Measurements from ENCODE around the gene AHDC1. TPM values are rescaled to one million over a fixed set of nuclear protein-coding genes. Genes with fewer than 3 reads are reported as not detected.

AHDC1 gene
- total and polyA plus RNA-seq, 2 donors (not counting 3 experiments of a cell fraction or from before 2014, with no cell fraction given), result 7.0 to 32.1 TPM

DNA sequence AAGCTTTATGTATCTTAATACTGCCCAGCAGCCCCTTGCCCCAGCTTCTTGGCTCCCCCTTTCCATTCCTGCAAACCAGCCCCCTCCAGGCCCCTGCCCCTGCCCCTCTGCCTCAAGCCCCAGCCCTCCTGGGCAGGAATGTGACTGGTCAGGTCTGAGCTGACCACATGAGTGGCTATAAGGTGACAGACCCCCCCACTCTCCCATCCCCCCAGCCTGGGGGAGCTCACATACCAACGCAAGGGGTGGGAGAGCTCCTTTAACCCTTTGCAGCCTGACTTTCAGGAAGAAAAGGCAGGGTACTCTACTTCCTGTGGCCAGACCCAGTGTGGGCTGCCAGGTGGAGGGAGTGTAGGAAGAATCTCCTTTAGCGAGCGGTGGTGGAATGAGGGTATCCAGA, 33.2 kb downstream of the AHDC1 start:
- CTCF ChIA-PET, result interaction anchor here (0.6 to 9.1 kb wide), 4 partner anchors 12 to 36 kb away, joined by 4 to 112 read pairs (median 21); no protein-coding TSS in a partner anchor
- peaks cover 13% of the 10 kb centered on the region for H3K4me1 ChIP-seq (ENCODE audit: control insufficient read depth, extremely low read depth, insufficient read depth, low read length)

More for the DNA sequence above, 33.2 kb downstream of the AHDC1 start:
- intact Hi-C loops (cut with micrococcal nuclease), result no loop called here
- POLR2A ChIA-PET, result interaction anchor here (1.9 kb wide), 1 partner anchor 14 kb away, joined by 4 read pairs; no protein-coding TSS in a partner anchor
- dilution Hi-C loops (cut with MboI; ENCODE audit: extremely low pct_ligation_motif_present, low sequenced_read_pairs), result no loop called here
- no peaks in the 10 kb centered on the region for H4K20me1 ChIP-seq (replicated peaks; ENCODE audit: control insufficient read depth, extremely low read depth, insufficient read depth, low read length)
- peaks cover 5% of the 10 kb centered on the region for H3K79me2 ChIP-seq (ENCODE audit: control insufficient read depth, insufficient read depth, low read length)
- H3K4me2 ChIP-seq (ENCODE audit: insufficient read depth, low read length), result no peak overlapping the region
- H3K27ac ChIP-seq (ENCODE audit: insufficient read depth, low read depth, low read length), result no peak overlapping the region
- H3K27me3 ChIP-seq (ENCODE audit: control insufficient read depth in 2 of 2, insufficient read depth in 2 of 2, low read length in 2 of 2), result no peaks in the 10 kb centered on the region
- H2AFZ ChIP-seq (ENCODE audit: low read depth, low read length), result no peak overlapping the region
- no TSS peak for BruUV-seq (replicated peaks)
- DNase-seq (ENCODE audit: low read depth, low spot score) (no peak), FAIRE-seq (no peak)
- no peaks in the 10 kb centered on the region for H3K9me3 ChIP-seq (replicated peaks; ENCODE audit: control insufficient read depth, insufficient read depth, low read length)
- no peak overlapping the region for H3K9ac ChIP-seq (replicated peaks; ENCODE audit: extremely low read depth, insufficient read depth, low read length)
- TF ChIP-seq, protein P1, sequence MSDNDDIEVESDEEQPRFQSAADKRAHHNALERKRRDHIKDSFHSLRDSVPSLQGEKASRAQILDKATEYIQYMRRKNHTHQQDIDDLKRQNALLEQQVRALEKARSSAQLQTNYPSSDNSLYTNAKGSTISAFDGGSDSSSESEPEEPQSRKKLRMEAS (IDR thresholded peaks at IDR 0.05; ENCODE audit: insufficient read depth, insufficient read length), result no peak
- no peak for TF ChIP-seq JUN (IDR thresholded peaks at IDR 0.05; ENCODE audit: borderline replicate concordance, insufficient read depth, insufficient read length, low read depth)
- TF ChIP-seq GATA2 (IDR thresholded peaks at IDR 0.05; ENCODE audit: insufficient read depth, insufficient read length, low read depth, low read length), result no peak
- no peak for TF ChIP-seq EZH2 (IDR thresholded peaks at IDR 0.05; ENCODE audit: borderline replicate concordance, low read depth, low read length, severe bottlenecking)
- TF ChIP-seq POLR2AphosphoS5 (IDR thresholded peaks at IDR 0.05; ENCODE audit: insufficient read depth, low read depth, low read length), result no peak
- TF ChIP-seq, protein P2, sequence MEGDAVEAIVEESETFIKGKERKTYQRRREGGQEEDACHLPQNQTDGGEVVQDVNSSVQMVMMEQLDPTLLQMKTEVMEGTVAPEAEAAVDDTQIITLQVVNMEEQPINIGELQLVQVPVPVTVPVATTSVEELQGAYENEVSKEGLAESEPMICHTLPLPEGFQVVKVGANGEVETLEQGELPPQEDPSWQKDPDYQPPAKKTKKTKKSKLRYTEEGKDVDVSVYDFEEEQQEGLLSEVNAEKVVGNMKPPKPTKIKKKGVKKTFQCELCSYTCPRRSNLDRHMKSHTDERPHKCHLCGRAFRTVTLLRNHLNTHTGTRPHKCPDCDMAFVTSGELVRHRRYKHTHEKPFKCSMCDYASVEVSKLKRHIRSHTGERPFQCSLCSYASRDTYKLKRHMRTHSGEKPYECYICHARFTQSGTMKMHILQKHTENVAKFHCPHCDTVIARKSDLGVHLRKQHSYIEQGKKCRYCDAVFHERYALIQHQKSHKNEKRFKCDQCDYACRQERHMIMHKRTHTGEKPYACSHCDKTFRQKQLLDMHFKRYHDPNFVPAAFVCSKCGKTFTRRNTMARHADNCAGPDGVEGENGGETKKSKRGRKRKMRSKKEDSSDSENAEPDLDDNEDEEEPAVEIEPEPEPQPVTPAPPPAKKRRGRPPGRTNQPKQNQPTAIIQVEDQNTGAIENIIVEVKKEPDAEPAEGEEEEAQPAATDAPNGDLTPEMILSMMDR (IDR thresholded peaks at IDR 0.05; ENCODE audit: extremely low read depth in 1 of 2, insufficient read depth in 1 of 2, low read depth in 1 of 2, low read length in 2 of 2), result no peak
- TF ChIP-seq POLR2A (IDR thresholded peaks at IDR 0.05; ENCODE audit: low read depth, low read length), result no peak
- TF ChIP-seq FOS (IDR thresholded peaks at IDR 0.05; ENCODE audit: borderline replicate concordance, insufficient read depth, low read length), result no peak
- no peak for TF ChIP-seq MYC (IDR thresholded peaks at IDR 0.05; ENCODE audit: low read depth, low read length)
- no peaks in the 10 kb centered on the region for H3K9me1 ChIP-seq (replicated peaks; ENCODE audit: control insufficient read depth, extremely low read depth, insufficient read depth, low read length)
- no peaks in the 10 kb centered on the region for H3K36me3 ChIP-seq (ENCODE audit: control insufficient read depth in 2 of 2, extremely low read depth in 1 of 2, insufficient read depth in 2 of 2, low read length in 2 of 2)
- H3K4me3 ChIP-seq (replicated peaks in 1 of 3; ENCODE audit: insufficient read depth in 1 of 3, low read depth in 1 of 3, low read length in 3 of 3), result no peak overlapping the region
